HepG2 (cell line): Measurements from ENCODE around the gene NOXA1. TPM values are rescaled to one million over a fixed set of nuclear protein-coding genes. Genes with fewer than 3 reads are reported as not detected.

ENCODE experiments used
- HOXD1 ChIP-seq: sonication (generic); formaldehyde crosslinking; IDR thresholded peaks from 2 replicates; pipeline ENCODE4 v1.5.0; 2020; ENCODE audit warnings: missing genetic modification reagents
- NFE2 ChIP-seq: sonication (generic); formaldehyde crosslinking; IDR thresholded peaks from 2 replicates; pipeline ENCODE4 v1.4.0; 2020; ENCODE audit warnings: missing genetic modification reagents
- RNF2 ChIP-seq: fragments of 450-650 bp; conservative IDR thresholded peaks from 2 replicates; pipeline ENCODE4 v1.6.1; 2016; ENCODE audit warnings: low read depth
- RXRA ChIP-seq: sonication (generic); formaldehyde crosslinking; IDR thresholded peaks from 2 replicates; pipeline ENCODE4 v1.5.1; 2020; ENCODE audit warnings: missing genetic modification reagents
- SCMH1 ChIP-seq: sonication (generic); formaldehyde crosslinking; IDR thresholded peaks from 2 replicates; pipeline ENCODE4 v1.9.0; 2021; ENCODE audit warnings: missing genetic modification reagents, mild to moderate bottlenecking, borderline replicate concordance
- SP5 ChIP-seq: IDR thresholded peaks from 2 replicates; pipeline ENCODE4 v1.6.1; 2016; ENCODE audit warnings: low read depth, borderline replicate concordance
- TGIF2 ChIP-seq: IDR thresholded peaks from 2 replicates; pipeline ENCODE4 v1.6.1; 2016; ENCODE audit warnings: control low read depth, missing compliant biosample characterization
- YEATS4 ChIP-seq: sonication (generic); formaldehyde crosslinking; IDR thresholded peaks from 2 replicates; pipeline ENCODE4 v1.4.0; 2020; ENCODE audit warnings: missing genetic modification reagents, borderline replicate concordance
- ZNF160 ChIP-seq: sonication (generic); formaldehyde crosslinking; IDR thresholded peaks from 2 replicates; pipeline ENCODE4 v1.8.0; 2022; ENCODE audit warnings: mild to moderate bottlenecking, inconsistent platforms, missing genetic modification reagents
- ZNF496 ChIP-seq: sonication (generic); formaldehyde crosslinking; IDR thresholded peaks from 2 replicates; pipeline ENCODE4 v1.8.1; 2023; ENCODE audit warnings: mild to moderate bottlenecking, moderate library complexity, missing genetic modification reagents; ENCODE audit not compliant: insufficient replicate concordance
- ZNF577 ChIP-seq: sonication (generic); formaldehyde crosslinking; IDR thresholded peaks from 2 replicates; pipeline ENCODE4 v1.4.0; 2020; ENCODE audit warnings: mild to moderate bottlenecking, low read depth, missing genetic modification reagents, borderline replicate concordance
- polyA plus RNA-seq, 8 experiments: library from polyadenylated mRNA; depleted of rRNA in 3 of 8; stranded (reverse) in 7 of 8; unstranded in 1 of 8; fragments of >200 nt; fragmentation: Illumina TruSeq in 4 of 8; extraction: Trizol in 4 of 8; gene quantifications; 2 replicates each; pipeline versions ENCODE4 v1.2.1 to v1.2.3, GENCODE V29; 2011 to 2016; ENCODE audit warnings: low read depth in 4 of 8, missing spikeins in 1 of 8, mixed read lengths in 1 of 8; ENCODE audit not compliant: insufficient read depth in 1 of 8
- total RNA-seq, 5 experiments: library from RNA; depleted of rRNA; stranded (reverse); fragments of >200 nt; fragmentation: Illumina TruSeq; extraction: Trizol; gene quantifications; 2 replicates each; pipeline ENCODE4 v1.2.3, GENCODE V29; 2016; ENCODE audit warnings: low read depth in 1 of 5
- TF ChIP-seq, protein P1 (sequence below): sonication (generic); formaldehyde crosslinking; IDR thresholded peaks from 2 replicates; pipeline ENCODE4 v1.4.0; 2020; ENCODE audit warnings: missing genetic modification reagents
- TF ChIP-seq, protein P2 (sequence below): sonication (generic); formaldehyde crosslinking; IDR thresholded peaks from 2 replicates; pipeline ENCODE4 v1.5.0; 2020; ENCODE audit warnings: missing genetic modification reagents, mild to moderate bottlenecking, borderline replicate concordance
- TF ChIP-seq, protein P3 (sequence below): sonication (generic); formaldehyde crosslinking; IDR thresholded peaks from 2 replicates; pipeline ENCODE4 v1.5.0; 2020; ENCODE audit warnings: missing genetic modification reagents
- TF ChIP-seq, protein P4 (sequence below): sonication (generic); formaldehyde crosslinking; conservative IDR thresholded peaks from 2 replicates; pipeline ENCODE4 v1.8.0; 2022; ENCODE audit warnings: mild to moderate bottlenecking, moderate library complexity, missing genetic modification reagents
- TF ChIP-seq, protein P5 (sequence below): sonication (generic); formaldehyde crosslinking; IDR thresholded peaks from 2 replicates; pipeline ENCODE4 v1.8.1; 2022; ENCODE audit warnings: low read depth, mild to moderate bottlenecking, missing genetic modification reagents
- TF ChIP-seq, protein P6 (sequence below): fragments of 450-650 bp; IDR thresholded peaks from 2 replicates; pipeline ENCODE4 v1.6.1; 2017; ENCODE audit warnings: mild to moderate bottlenecking

NOXA1 gene
- total and polyA plus RNA-seq, 2 of the 13 experiments (the other 11 are each of a cell fraction or from before 2014, with no cell fraction given): 0.78 to 1.2 TPM

DNA sequence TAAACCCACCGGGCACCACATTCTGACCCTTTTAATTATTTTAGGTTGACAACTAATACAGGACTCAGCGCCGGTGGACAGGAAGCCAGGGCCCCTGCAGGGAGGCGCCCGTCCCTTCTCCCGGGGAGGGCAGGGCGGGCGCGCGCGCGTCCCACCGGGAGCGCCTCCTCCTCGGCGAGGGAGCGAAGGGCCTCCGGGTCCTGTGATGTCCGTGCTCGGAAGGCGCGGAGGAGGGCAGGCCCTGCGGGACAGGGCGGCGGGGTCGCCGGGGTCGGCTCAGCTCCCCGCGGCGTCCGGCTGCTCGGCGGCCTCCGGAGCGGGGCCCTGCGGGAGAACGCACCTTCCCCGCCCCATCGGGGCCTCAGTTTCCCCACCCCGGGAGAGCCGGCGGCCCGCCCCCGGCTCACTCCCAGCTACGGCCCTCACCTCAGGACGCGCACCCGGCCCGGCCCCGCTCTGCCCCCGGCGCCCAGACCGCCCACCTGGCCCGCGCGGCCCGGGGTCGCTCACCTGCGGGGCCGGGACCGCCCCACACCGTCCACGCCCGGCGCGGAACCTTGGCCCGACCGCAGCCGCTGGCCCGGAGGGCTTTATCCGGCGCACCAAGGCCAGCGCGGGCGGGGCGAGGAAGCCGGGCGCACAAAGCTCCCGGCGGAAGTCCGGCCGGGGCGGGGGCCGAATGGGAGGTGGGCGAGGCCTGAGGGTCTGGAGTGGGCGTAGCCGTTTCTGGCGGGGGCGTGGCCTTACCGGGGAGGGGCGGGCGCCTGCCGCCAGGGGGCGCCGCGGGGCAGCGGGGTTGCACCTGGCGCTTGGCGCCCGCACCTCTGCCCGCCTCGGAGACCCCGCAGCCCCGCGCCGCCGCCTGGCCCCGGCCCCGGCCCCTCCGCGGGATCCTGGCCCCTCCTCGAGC, at the start of gene NOXA1, which contains the start of gene EXD3 (continued):
- TF ChIP-seq, protein P1, sequence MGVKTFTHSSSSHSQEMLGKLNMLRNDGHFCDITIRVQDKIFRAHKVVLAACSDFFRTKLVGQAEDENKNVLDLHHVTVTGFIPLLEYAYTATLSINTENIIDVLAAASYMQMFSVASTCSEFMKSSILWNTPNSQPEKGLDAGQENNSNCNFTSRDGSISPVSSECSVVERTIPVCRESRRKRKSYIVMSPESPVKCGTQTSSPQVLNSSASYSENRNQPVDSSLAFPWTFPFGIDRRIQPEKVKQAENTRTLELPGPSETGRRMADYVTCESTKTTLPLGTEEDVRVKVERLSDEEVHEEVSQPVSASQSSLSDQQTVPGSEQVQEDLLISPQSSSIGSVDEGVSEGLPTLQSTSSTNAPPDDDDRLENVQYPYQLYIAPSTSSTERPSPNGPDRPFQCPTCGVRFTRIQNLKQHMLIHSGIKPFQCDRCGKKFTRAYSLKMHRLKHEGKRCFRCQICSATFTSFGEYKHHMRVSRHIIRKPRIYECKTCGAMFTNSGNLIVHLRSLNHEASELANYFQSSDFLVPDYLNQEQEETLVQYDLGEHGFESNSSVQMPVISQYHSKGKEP (CRISPR knock-in tag): no peak
- TF ChIP-seq ZNF577 (CRISPR knock-in tag) (no peak), NFE2 (CRISPR knock-in tag) (no peak), ZNF160 (CRISPR knock-in tag) (0 out of 2 replicates have a peak, but pooled peaks have one; percentile 42), SCMH1 (CRISPR knock-in tag) (no peak), RNF2 (no peak), HOXD1 (CRISPR knock-in tag) (0 out of 2 replicates have a peak, but pooled peaks have one; percentile 20), YEATS4 (CRISPR knock-in tag) (peak; percentile 93), RXRA (CRISPR knock-in tag) (peak; percentile 45; the same call in 1 of the 2 replicates), SP5 (CRISPR knock-in tag) (peak; percentile 46; the same call in 1 of the 2 replicates), TGIF2 (CRISPR knock-in tag) (peak; percentile 65; the same call in 1 of the 2 replicates), ZNF496 (no peak)
- TF ChIP-seq, protein P2, sequence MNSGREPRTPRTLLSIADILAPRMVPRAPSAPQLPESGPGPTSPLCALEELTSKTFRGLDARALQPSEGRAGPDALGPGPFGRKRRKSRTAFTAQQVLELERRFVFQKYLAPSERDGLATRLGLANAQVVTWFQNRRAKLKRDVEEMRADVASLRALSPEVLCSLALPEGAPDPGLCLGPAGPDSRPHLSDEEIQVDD (CRISPR knock-in tag): no peak
- TF ChIP-seq, protein P3, sequence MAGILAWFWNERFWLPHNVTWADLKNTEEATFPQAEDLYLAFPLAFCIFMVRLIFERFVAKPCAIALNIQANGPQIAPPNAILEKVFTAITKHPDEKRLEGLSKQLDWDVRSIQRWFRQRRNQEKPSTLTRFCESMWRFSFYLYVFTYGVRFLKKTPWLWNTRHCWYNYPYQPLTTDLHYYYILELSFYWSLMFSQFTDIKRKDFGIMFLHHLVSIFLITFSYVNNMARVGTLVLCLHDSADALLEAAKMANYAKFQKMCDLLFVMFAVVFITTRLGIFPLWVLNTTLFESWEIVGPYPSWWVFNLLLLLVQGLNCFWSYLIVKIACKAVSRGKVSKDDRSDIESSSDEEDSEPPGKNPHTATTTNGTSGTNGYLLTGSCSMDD (CRISPR knock-in tag): no peak
- TF ChIP-seq, protein P4, sequence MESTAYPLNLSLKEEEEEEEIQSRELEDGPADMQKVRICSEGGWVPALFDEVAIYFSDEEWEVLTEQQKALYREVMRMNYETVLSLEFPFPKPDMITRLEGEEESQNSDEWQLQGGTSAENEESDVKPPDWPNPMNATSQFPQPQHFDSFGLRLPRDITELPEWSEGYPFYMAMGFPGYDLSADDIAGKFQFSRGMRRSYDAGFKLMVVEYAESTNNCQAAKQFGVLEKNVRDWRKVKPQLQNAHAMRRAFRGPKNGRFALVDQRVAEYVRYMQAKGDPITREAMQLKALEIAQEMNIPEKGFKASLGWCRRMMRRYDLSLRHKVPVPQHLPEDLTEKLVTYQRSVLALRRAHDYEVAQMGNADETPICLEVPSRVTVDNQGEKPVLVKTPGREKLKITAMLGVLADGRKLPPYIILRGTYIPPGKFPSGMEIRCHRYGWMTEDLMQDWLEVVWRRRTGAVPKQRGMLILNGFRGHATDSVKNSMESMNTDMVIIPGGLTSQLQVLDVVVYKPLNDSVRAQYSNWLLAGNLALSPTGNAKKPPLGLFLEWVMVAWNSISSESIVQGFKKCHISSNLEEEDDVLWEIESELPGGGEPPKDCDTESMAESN: peak; percentile 92
- TF ChIP-seq, protein P5, sequence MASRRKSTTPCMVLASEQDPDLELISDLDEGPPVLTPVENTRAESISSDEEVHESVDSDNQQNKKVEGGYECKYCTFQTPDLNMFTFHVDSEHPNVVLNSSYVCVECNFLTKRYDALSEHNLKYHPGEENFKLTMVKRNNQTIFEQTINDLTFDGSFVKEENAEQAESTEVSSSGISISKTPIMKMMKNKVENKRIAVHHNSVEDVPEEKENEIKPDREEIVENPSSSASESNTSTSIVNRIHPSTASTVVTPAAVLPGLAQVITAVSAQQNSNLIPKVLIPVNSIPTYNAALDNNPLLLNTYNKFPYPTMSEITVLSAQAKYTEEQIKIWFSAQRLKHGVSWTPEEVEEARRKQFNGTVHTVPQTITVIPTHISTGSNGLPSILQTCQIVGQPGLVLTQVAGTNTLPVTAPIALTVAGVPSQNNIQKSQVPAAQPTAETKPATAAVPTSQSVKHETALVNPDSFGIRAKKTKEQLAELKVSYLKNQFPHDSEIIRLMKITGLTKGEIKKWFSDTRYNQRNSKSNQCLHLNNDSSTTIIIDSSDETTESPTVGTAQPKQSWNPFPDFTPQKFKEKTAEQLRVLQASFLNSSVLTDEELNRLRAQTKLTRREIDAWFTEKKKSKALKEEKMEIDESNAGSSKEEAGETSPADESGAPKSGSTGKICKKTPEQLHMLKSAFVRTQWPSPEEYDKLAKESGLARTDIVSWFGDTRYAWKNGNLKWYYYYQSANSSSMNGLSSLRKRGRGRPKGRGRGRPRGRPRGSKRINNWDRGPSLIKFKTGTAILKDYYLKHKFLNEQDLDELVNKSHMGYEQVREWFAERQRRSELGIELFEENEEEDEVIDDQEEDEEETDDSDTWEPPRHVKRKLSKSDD: peak; percentile 36; the same call in 1 of the 2 replicates
- TF ChIP-seq, protein P6, sequence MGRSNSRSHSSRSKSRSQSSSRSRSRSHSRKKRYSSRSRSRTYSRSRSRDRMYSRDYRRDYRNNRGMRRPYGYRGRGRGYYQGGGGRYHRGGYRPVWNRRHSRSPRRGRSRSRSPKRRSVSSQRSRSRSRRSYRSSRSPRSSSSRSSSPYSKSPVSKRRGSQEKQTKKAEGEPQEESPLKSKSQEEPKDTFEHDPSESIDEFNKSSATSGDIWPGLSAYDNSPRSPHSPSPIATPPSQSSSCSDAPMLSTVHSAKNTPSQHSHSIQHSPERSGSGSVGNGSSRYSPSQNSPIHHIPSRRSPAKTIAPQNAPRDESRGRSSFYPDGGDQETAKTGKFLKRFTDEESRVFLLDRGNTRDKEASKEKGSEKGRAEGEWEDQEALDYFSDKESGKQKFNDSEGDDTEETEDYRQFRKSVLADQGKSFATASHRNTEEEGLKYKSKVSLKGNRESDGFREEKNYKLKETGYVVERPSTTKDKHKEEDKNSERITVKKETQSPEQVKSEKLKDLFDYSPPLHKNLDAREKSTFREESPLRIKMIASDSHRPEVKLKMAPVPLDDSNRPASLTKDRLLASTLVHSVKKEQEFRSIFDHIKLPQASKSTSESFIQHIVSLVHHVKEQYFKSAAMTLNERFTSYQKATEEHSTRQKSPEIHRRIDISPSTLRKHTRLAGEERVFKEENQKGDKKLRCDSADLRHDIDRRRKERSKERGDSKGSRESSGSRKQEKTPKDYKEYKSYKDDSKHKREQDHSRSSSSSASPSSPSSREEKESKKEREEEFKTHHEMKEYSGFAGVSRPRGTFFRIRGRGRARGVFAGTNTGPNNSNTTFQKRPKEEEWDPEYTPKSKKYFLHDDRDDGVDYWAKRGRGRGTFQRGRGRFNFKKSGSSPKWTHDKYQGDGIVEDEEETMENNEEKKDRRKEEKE: no peak
